HCT116 (cell line): ENCODE measurements around the gene SLC6A12. TPM values are rescaled to one million over a fixed set of nuclear protein-coding genes. Genes with fewer than 3 reads are reported as not detected.

Experiments used
- ATAC-seq: fragments of 200-7000 bp; cut with Tn5 transposase; 2 replicates; pipeline ENCODE4 v1.9.1; 2020; ENCODE audit warnings: mild to moderate bottlenecking, moderate library complexity
- BruUV-seq: library from RNA; stranded (reverse); fragments of 400-500 nt; replicated peaks from 2 replicates; lab custom pipeline; 2021; lab: Mats Ljungman, UMichigan
- CTCF ChIA-PET: fragments of 300-600 bp; sonication (Branson Sonifier 250); formaldehyde crosslinking; loops from one replicate; lab custom pipeline; 2021; ENCODE audit warnings: antibody characterized with exemption; lab: Charles Lee
- POLR2A ChIA-PET: fragments of 300-600, 350-600 bp; sonication (Branson Sonifier 250); formaldehyde crosslinking; loops from one replicate; lab custom pipeline; 2021; ENCODE audit warnings: antibody characterized with exemption; lab: Charles Lee
- RAD21 ChIA-PET, 2 experiments: fragments of 300-600 bp; sonication (Branson Sonifier 250); formaldehyde crosslinking; loops; one replicate each; lab custom pipeline; 2023; ENCODE audit warnings: low total read pairs in 2 of 2; ENCODE audit not compliant: uncharacterized antibody in 2 of 2, unreplicated experiment in 2 of 2, low non-redundant PET in 1 of 2; lab: Charles Lee
- DNase-seq: peaks from one replicate; pipeline ENCODE4 v3.0.0-alpha.2; 2010; ENCODE audit warnings: low read depth, low spot score
- H2AFZ ChIP-seq: fragments of 200-600 bp; shearing (Covaris generic), sonication (generic); 2 replicates; pipeline ENCODE4 v1.6.1; 2017; ENCODE audit warnings: low read depth, mixed run types, mixed read lengths, antibody characterized with exemption, low read length; ENCODE audit not compliant: poor library complexity, severe bottlenecking
- H3K27ac ChIP-seq: 2 replicates; pipeline ENCODE4 v1.5.1; 2012; ENCODE audit warnings: low read depth, low read length
- H3K27me3 ChIP-seq: fragments of 200-600 bp; sonication (generic); 2 replicates; pipeline ENCODE4 v1.6.1; 2016; ENCODE audit warnings: mixed run types, low read length, mixed read lengths; ENCODE audit not compliant: insufficient read depth
- H3K36me3 ChIP-seq, 2 experiments: fragments of 200-500 bp in 1 of 2; fragments of 200-600 bp in 1 of 2; sonication (Bioruptor generic) in 1 of 2; sonication (generic) in 1 of 2; 2 replicates each; pipeline versions ENCODE4 v1.5.1 to v1.6.1; 2014 to 2016; ENCODE audit warnings: low read length in 2 of 2, inconsistent platforms in 1 of 2, mixed read lengths in 1 of 2, mixed run types in 1 of 2; ENCODE audit not compliant: insufficient read depth in 2 of 2, control insufficient read depth in 1 of 2
- H3K4me1 ChIP-seq, 2 experiments: fragments of 200-600 bp in 1 of 2; sonication (generic) in 1 of 2; 2 replicates each; pipeline versions ENCODE4 v1.5.1 to v1.6.1; 2012 to 2017; ENCODE audit warnings: low read length in 2 of 2, inconsistent platforms in 1 of 2, mild to moderate bottlenecking in 1 of 2, mixed read lengths in 1 of 2, mixed run types in 1 of 2, moderate library complexity in 1 of 2; ENCODE audit not compliant: insufficient read depth in 2 of 2, control insufficient read depth in 1 of 2
- H3K4me2 ChIP-seq: fragments of 200-600 bp; sonication (generic); 2 replicates; pipeline ENCODE4 v1.6.1; 2017; ENCODE audit warnings: mixed run types, low read length, mixed read lengths
- H3K4me3 ChIP-seq, 2 experiments: fragments of 200-600 bp in 1 of 2; sonication (generic) in 1 of 2; replicated peaks in 1 of 2; 2 replicates each; pipeline ENCODE4 v1.5.1; 2011 to 2016; ENCODE audit warnings: low read length in 2 of 2, control low read depth in 1 of 2, low read depth in 1 of 2, mild to moderate bottlenecking in 1 of 2, mixed read lengths in 1 of 2, mixed run types in 1 of 2
- H3K79me2 ChIP-seq: fragments of 200-600 bp; sonication (generic); 2 replicates; pipeline ENCODE4 v1.6.1; 2017; ENCODE audit warnings: mild to moderate bottlenecking, mixed run types, low read length, moderate library complexity, mixed read lengths; ENCODE audit not compliant: insufficient read depth
- H3K9ac ChIP-seq: fragments of 200-600 bp; sonication (generic); 2 replicates; pipeline ENCODE4 v1.6.1; 2016; ENCODE audit warnings: low read length, mixed read lengths
- H3K9me2 ChIP-seq: fragments of 200-600 bp; sonication (generic), shearing (Covaris generic); 2 replicates; pipeline ENCODE4 v1.6.1; 2017; ENCODE audit warnings: mixed run types, mild to moderate bottlenecking, moderate library complexity; ENCODE audit not compliant: insufficient read depth
- H3K9me3 ChIP-seq, 2 experiments: fragments of 200-500 bp in 1 of 2; fragments of 200-600 bp in 1 of 2; sonication (Bioruptor generic) in 1 of 2; sonication (generic) in 1 of 2; 2 replicates each; pipeline ENCODE4 v1.6.1; 2014 to 2017; ENCODE audit warnings: low read length in 2 of 2, mixed read lengths in 2 of 2, inconsistent platforms in 1 of 2, low read depth in 1 of 2, mild to moderate bottlenecking in 1 of 2, mixed run types in 1 of 2, moderate library complexity in 1 of 2; ENCODE audit not compliant: control insufficient read depth in 1 of 2, insufficient read depth in 1 of 2
- H4K20me1 ChIP-seq: fragments of 200-600 bp; sonication (generic), shearing (Covaris generic); 2 replicates; pipeline ENCODE4 v1.6.1; 2017; ENCODE audit warnings: mixed run types, mild to moderate bottlenecking, moderate library complexity; ENCODE audit not compliant: insufficient read depth
- ELF1 ChIP-seq: IDR thresholded peaks from 2 replicates; pipeline ENCODE4 v1.6.1; 2012; ENCODE audit warnings: low read depth, borderline replicate concordance
- EZH2 ChIP-seq: fragments of 200-600 bp; sonication (generic); IDR thresholded peaks from 2 replicates; pipeline ENCODE4 v1.6.1; 2017; ENCODE audit warnings: antibody characterized with exemption, mixed run types
- FOSL1 ChIP-seq: IDR thresholded peaks from 2 replicates; pipeline ENCODE4 v1.6.1; 2012; ENCODE audit warnings: low read depth
- intact Hi-C: fragments of 100-400 bp; cut with micrococcal nuclease; formaldehyde crosslinking; loops from 2 replicates; pipeline ENCODE4 v1.10.0; 2022
- total RNA-seq: library from RNA; stranded (reverse); gene quantifications from one replicate; pipeline ENCODE4 v1.2.1, GENCODE V29; 2021; ENCODE audit not compliant: unreplicated experiment
- TF ChIP-seq, protein P1 (sequence below): IDR thresholded peaks from 2 replicates; pipeline ENCODE4 v1.6.1; 2012; ENCODE audit warnings: low read depth

SLC6A12 gene
- total RNA-seq, 1 experiment from 2014 or later, result 0.64 TPM

DNA sequence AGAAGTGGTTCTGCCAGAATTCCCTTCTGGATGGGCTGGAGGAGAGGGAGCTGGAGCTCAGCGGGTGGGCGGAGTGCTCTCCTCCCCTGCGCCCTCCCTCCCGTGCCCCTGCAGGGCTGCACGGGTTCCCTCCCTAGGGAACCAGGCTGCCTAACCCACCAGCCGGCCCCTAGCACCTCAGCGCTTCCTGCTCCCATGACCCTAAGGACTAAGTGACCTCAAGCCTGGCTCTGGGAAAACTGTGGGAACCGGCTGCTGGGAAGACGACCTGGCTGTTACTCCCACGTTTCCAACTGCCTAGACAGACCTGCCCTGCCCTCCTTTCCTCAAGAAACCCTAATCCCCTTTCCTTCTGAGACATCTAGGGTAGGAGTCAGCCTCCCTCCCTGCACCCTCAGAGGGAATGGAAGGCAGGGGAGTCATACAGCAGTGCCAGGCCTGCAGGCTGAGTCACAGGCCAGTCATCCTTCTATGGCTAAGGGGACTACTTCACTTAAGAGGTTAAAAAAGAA lies 31.5 kb downstream of the SLC6A12 start:
- intact Hi-C loops, result no loop called here
- RAD21 ChIA-PET, result no interaction called here
- TF ChIP-seq FOSL1, result peak; percentile 79; the same call in 1 of the 2 replicates
- no peak for TF ChIP-seq EZH2
- no peak for TF ChIP-seq ELF1
- Histone ChIP-seq H3K4me1 (peaks cover 5 to 36% of the 10 kb centered on the region in 2 experiments; a peak in 3 of 4 replicates), H3K9ac (0 out of 2 replicates have a peak overlapping the region, but pooled peaks have one; percentile 20), H3K4me3 (no peak overlapping the region; a peak in 1 of 4 replicates), H3K27me3 (no peaks in the 10 kb centered on the region), H3K79me2 (no peaks in the 10 kb centered on the region), H3K4me2 (peak overlapping the region; percentile 65), H3K36me3 (no peaks in the 10 kb centered on the region), H3K27ac (no peak overlapping the region; the same call in 1 of the 2 replicates), H4K20me1 (no peaks in the 10 kb centered on the region), H3K9me3 (no peaks in the 10 kb centered on the region), H2AFZ (peak overlapping the region; percentile 78), H3K9me2 (no peaks in the 10 kb centered on the region)
- CTCF ChIA-PET, result no interaction called here
- POLR2A ChIA-PET, result no interaction called here
- DNase-seq (no peak), ATAC-seq (peak; percentile 80)
- BruUV-seq, result no TSS peak

- ChIA-PET RAD21 (no interaction called here), POLR2A (no interaction called here), CTCF (no interaction called here)
- Histone ChIP-seq H3K4me3 (no peak overlapping the region), H3K9ac (no peak overlapping the region), H2AFZ (no peak overlapping the region), H3K9me3 (no peaks in the 10 kb centered on the region), H3K9me2 (no peaks in the 10 kb centered on the region), H3K27me3 (no peaks in the 10 kb centered on the region), H3K79me2 (no peaks in the 10 kb centered on the region), H4K20me1 (no peaks in the 10 kb centered on the region), H3K4me1 (peaks cover 5 to 41% of the 10 kb centered on the region in 2 experiments; a peak in 3 of 4 replicates), H3K27ac (no peak overlapping the region), H3K4me2 (peak overlapping the region; percentile 65), H3K36me3 (no peaks in the 10 kb centered on the region)
- ATAC-seq (no peak), DNase-seq (no peak)
- BruUV-seq, result no TSS peak
- TF ChIP-seq, protein P1, sequence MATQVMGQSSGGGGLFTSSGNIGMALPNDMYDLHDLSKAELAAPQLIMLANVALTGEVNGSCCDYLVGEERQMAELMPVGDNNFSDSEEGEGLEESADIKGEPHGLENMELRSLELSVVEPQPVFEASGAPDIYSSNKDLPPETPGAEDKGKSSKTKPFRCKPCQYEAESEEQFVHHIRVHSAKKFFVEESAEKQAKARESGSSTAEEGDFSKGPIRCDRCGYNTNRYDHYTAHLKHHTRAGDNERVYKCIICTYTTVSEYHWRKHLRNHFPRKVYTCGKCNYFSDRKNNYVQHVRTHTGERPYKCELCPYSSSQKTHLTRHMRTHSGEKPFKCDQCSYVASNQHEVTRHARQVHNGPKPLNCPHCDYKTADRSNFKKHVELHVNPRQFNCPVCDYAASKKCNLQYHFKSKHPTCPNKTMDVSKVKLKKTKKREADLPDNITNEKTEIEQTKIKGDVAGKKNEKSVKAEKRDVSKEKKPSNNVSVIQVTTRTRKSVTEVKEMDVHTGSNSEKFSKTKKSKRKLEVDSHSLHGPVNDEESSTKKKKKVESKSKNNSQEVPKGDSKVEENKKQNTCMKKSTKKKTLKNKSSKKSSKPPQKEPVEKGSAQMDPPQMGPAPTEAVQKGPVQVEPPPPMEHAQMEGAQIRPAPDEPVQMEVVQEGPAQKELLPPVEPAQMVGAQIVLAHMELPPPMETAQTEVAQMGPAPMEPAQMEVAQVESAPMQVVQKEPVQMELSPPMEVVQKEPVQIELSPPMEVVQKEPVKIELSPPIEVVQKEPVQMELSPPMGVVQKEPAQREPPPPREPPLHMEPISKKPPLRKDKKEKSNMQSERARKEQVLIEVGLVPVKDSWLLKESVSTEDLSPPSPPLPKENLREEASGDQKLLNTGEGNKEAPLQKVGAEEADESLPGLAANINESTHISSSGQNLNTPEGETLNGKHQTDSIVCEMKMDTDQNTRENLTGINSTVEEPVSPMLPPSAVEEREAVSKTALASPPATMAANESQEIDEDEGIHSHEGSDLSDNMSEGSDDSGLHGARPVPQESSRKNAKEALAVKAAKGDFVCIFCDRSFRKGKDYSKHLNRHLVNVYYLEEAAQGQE, result no peak
- intact Hi-C loops, result no loop called here
Measured at GRCh38 chr12:181921-182320, 32.0 kb downstream of the SLC6A12 start.
